Panc1 (cell line): ENCODE results near the gene DLGAP1.

Source experiments
- CTCF ChIP-seq: fragments of 450-650 bp; IDR thresholded peaks from 2 replicates; pipeline ENCODE4 v1.5.1; 2017; ENCODE audit warnings: mild to moderate bottlenecking
- POLR2AphosphoS5 ChIP-seq: IDR thresholded peaks from 2 replicates; pipeline ENCODE4 v1.6.1; 2012; ENCODE audit warnings: mild to moderate bottlenecking, low read depth, low read length, moderate library complexity
- SIN3A ChIP-seq: IDR thresholded peaks from 2 replicates; pipeline ENCODE4 v1.6.1; 2012; ENCODE audit warnings: low read depth, mild to moderate bottlenecking, low read length, moderate library complexity, borderline replicate concordance; ENCODE audit not compliant: insufficient read depth

DNA sequence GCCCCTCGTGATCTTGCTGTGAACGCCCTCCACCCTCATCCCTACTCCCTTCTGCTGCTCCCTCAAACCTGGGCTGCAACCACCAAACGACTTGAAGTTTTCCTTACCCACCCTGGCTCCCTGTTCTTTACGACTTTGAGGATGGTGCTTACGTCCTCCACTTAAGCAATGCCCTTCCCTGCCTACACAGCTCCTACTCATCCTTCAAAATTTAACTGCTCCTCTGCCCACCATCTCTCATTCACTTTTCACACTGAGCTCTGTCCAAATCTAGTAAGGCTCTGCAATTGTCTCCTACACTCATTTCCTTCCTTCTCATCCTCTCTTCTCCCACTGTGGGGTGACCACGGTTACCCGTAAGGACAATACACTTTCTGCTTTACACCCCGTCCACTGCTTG, 554.1 kb downstream of the DLGAP1 start:
- TF ChIP-seq CTCF (no peak), POLR2AphosphoS5 (no peak), SIN3A (no peak)
